Activated CD8-positive, alpha-beta T cell treated with anti-CD3 and anti-CD28 coated beads for 36 hours (primary cell): ENCODE results near the gene PSMD4. TPM values are rescaled to one million over a fixed set of nuclear protein-coding genes. Genes with fewer than 3 reads are reported as not detected.
"Not testable (repeated sequence)": the region's sequence is repeated elsewhere in the genome, so short reads cannot be mapped to it uniquely, and the experiment has no call there.

Experiments
- ATAC-seq: fragments of 200-7000 bp; cut with Tn5 transposase; one replicate; pipeline ENCODE4 v1.10.0; 2021; ENCODE audit warnings: mild to moderate bottlenecking, moderate library complexity
- CTCF ChIA-PET: fragments of 350-600 bp; sonication (Branson Sonifier 250); formaldehyde crosslinking; loops from one replicate; lab custom pipeline; 2021; ENCODE audit warnings: antibody characterized with exemption; lab: Charles Lee
- POLR2A ChIA-PET: fragments of 350-600 bp; sonication (Branson Sonifier 250); formaldehyde crosslinking; loops from one replicate; lab custom pipeline; 2021; ENCODE audit warnings: antibody characterized with exemption; lab: Charles Lee
- DNase-seq: peaks from one replicate; pipeline ENCODE4 v3.0.0-alpha.2; 2020
- H3K27ac Mint-ChIP-seq: one replicate; pipeline ENCODE4 v1.8.0; 2021; ENCODE audit warnings: mild to moderate bottlenecking, mixed read lengths
- H3K27me3 Mint-ChIP-seq: one replicate; pipeline ENCODE4 v1.8.0; 2021; ENCODE audit warnings: mixed read lengths
- H3K36me3 Mint-ChIP-seq: one replicate; pipeline ENCODE4 v1.8.0; 2021; ENCODE audit warnings: low read depth, mixed read lengths
- H3K4me1 Mint-ChIP-seq: one replicate; pipeline ENCODE4 v1.8.0; 2021; ENCODE audit warnings: low read depth, mixed read lengths
- H3K4me3 Mint-ChIP-seq: one replicate; pipeline ENCODE4 v1.8.0; 2021; ENCODE audit warnings: mild to moderate bottlenecking, moderate library complexity, mixed read lengths
- H3K9me3 Mint-ChIP-seq: one replicate; pipeline ENCODE4 v1.8.0; 2021; ENCODE audit warnings: mixed read lengths
- intact Hi-C: fragments of 100-400 bp; cut with micrococcal nuclease; formaldehyde crosslinking; loops from one replicate; pipeline ENCODE4 v1.10.0; 2022
- total RNA-seq, 2 experiments: library from RNA; stranded (reverse); gene quantifications; one replicate each; pipeline ENCODE4 v1.2.3, GENCODE V29; 2021
- TF ChIP-seq, protein P1 (sequence below): fragments of 200-600 bp; IDR thresholded peaks from one replicate; pipeline ENCODE4 v1.8.0; 2022; ENCODE audit warnings: antibody characterized with exemption, mild to moderate bottlenecking

PSMD4 gene
- total RNA-seq, result 100 to 1,000 TPM; 203 to 214 TPM

DNA sequence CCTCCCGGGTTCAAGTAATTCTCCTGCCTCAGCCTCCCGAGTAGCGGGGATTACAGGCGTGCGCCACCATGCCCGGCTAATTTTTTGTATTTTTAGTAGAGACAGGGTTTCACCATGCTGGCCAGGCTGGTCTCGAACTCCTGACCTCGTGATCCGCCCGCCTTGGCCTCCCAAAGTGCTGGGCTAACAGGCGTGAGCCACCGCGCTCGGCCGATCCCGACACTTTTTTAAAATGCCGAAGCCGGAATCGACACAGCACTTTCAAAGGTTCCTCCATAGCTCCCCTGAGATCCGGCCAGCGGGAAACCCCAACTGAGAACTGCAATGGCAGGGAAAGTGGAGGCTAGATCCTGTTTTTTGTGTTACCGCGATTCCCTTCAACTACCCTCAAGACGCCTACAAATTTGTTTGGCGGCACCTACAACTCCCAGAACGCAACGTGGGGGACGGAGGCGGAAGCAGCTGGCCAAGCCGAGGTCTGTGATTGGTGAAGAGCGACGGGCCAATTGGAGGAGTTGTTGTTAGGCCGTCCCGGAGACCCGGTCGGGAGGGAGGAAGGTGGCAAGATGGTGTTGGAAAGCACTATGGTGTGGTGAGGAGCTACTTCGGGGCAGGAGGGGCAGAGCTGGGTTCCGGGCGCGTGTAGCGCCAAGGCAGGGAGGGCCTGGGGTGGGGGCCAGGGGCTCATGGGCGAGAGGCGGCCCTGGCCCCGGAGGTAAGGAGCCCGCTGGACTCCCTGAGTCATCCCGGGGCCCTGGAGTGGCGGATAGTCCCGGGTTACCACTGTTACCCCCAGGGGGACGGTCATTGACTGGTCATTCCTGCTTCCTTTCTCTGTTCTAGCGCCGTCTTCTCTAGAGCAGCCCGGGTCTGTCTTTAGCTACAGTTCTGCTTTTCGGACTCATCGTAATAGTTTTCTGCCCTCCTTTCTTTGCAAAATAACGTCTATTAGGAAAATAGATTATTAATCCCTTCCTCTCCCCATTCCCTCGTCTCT lies at the start of gene PSMD4:
PSMD4 (plus strand) TSS at position 518 of the 997 bp plus-strand sequence; CDS start at position 567, 49 bp downstream.
- POLR2A ChIA-PET, result interaction anchor here (0.6 to 1.9 kb wide), 19 partner anchors 14 to 183 kb away, joined by 3 to 11 read pairs (median 3); partner anchors contain the start of genes PIP5K1A, VPS72 and ZNF687

DNA sequence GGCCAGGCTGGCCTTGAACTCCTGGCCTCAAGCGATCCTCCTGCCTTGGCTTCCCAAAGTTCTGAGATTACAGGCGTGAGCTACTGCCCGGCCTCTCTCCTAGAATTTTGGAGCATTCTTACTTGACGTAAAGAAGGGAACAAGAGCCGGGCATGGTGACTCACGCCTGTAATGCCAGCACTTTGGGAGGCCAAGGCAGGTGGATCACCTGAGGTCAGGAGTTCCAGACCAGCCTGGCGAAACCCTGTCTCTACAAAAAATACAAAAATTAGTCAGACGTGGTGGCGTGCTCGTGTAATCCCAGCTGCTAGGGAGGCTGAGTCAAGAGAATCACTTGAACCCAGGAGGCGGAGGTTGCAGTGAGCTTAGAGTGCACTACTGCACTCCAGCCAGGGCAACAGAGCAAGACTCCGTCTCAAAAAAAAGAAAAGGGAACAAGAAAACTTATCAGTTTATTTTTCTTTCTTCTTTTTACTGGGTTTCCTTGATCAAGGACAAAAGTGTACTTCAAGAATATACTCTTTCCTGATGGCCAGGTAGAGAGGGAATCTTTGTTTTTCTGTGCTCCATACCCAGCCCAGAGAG lies 49.1 kb upstream of the PSMD4 start:
- intact Hi-C loops, H3K4me3 Mint-ChIP-seq, H3K9me3 Mint-ChIP-seq, DNase-seq, H3K27me3 Mint-ChIP-seq, POLR2A ChIA-PET, H3K27ac Mint-ChIP-seq, ATAC-seq: not testable (repeated sequence)
- Mint-ChIP-seq H3K36me3 (peaks cover 33% of the 10 kb centered on the region), H3K4me1 (peaks cover 26% of the 10 kb centered on the region)
- CTCF ChIA-PET, result interaction anchor here (1.0 to 1.3 kb wide), 2 partner anchors 46 to 135 kb away, joined by 3 read pairs; no protein-coding TSS in a partner anchor

More for the DNA sequence above, at the start of gene PSMD4:
- ATAC-seq (peak; percentile 94), DNase-seq (peak; percentile 96)
- peak within 1 kb of the TSS; percentile 83 for H3K4me3 Mint-ChIP-seq
- H3K27ac Mint-ChIP-seq, result peak within 1 kb of the TSS; percentile 88
- H3K27me3 Mint-ChIP-seq, result no peaks in the 10 kb centered on the region
- CTCF ChIA-PET, result interaction anchor here (0.7 to 1.6 kb wide), 7 partner anchors 15 to 248 kb away, joined by 3 to 6 read pairs (median 4); partner anchors contain the start of genes MINDY1, PIP5K1A and VPS72
- peaks cover 18% of the 10 kb centered on the region for H3K36me3 Mint-ChIP-seq
- TF ChIP-seq, protein P1, sequence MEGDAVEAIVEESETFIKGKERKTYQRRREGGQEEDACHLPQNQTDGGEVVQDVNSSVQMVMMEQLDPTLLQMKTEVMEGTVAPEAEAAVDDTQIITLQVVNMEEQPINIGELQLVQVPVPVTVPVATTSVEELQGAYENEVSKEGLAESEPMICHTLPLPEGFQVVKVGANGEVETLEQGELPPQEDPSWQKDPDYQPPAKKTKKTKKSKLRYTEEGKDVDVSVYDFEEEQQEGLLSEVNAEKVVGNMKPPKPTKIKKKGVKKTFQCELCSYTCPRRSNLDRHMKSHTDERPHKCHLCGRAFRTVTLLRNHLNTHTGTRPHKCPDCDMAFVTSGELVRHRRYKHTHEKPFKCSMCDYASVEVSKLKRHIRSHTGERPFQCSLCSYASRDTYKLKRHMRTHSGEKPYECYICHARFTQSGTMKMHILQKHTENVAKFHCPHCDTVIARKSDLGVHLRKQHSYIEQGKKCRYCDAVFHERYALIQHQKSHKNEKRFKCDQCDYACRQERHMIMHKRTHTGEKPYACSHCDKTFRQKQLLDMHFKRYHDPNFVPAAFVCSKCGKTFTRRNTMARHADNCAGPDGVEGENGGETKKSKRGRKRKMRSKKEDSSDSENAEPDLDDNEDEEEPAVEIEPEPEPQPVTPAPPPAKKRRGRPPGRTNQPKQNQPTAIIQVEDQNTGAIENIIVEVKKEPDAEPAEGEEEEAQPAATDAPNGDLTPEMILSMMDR, result no peak
- H3K4me1 Mint-ChIP-seq, result peaks cover 27% of the 10 kb centered on the region
- no peaks in the 10 kb centered on the region for H3K9me3 Mint-ChIP-seq
- intact Hi-C loops, result loop anchor here (5.0 kb wide), 1 partner anchor 57 kb away; the partner anchor contains the start of gene PIP5K1A

DNA sequence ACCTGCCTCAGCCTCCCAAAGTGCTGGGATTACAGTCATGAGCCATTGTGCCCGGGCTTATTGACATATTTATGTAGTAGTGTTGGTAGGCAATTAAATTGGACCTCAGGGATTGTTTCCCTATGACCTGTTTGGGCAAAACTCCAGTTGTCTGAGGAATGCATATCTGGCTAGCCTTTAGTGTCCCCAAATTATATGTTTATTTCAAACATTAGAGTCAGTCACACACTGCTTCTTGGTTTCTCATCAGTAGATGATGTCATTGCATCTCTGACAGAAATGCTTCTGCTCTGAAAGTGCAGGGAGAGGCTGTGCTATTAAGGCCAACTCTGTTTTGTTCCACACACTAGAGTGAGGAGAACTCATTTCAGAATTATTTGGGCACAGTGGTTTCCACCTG lies 43.7 kb upstream of the PSMD4 start:
- ATAC-seq (no peak), DNase-seq (no peak)
- ChIA-PET POLR2A (no interaction called here), CTCF (interaction anchor here (1.3 to 1.6 kb wide), 2 partner anchors 16 to 111 kb away, joined by 3 to 4 read pairs; no protein-coding TSS in a partner anchor)
- TF ChIP-seq, protein P1, result no peak
- intact Hi-C loops, result no loop called here
- H3K27ac Mint-ChIP-seq, result no peak overlapping the region
- peaks cover 22% of the 10 kb centered on the region for H3K4me1 Mint-ChIP-seq
- peaks cover 40% of the 10 kb centered on the region for H3K36me3 Mint-ChIP-seq
- no peaks in the 10 kb centered on the region for H3K27me3 Mint-ChIP-seq
- H3K4me3 Mint-ChIP-seq, result no peak overlapping the region
- no peaks in the 10 kb centered on the region for H3K9me3 Mint-ChIP-seq

DNA sequence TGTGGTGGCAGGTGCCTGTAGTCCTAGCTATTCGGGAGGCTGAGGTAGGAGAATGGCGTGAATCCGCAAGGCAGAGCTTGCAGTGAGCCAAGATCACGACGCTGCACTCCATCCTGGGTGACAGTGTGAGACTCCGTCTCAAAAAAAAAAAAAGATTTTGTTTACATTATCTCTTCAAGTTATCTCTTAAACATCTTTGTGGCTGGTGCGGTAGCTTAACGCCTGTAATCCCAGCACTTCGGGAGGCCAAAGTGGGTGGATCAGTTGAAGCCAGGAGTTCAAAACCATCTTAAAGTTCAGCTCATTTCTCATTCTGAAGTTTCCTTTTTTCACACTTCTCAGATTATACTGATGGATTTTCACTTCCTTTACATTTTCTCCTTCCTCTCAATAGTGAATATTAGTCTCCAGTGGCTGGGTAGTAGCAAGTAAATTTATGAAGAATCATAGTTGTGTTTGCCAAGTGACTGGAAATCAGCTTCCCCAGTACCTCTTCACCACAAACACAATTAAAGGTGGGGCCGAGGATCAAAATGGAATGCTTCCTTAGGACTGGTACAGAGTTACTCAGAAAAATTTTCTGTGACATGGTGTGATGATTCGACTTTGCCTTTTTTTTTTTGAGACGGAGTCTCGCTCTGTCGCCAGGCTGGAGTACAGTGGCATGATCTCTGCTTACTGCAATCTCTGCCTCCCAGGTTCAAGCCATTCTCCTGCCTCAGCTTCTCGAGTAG lies 42.4 kb upstream of the PSMD4 start:
- Mint-ChIP-seq H3K36me3 (peaks cover 36% of the 10 kb centered on the region), H3K27ac (peak overlapping the region; percentile 17), H3K4me3 (no peak overlapping the region), H3K9me3 (no peaks in the 10 kb centered on the region), H3K4me1 (peaks cover 24% of the 10 kb centered on the region), H3K27me3 (no peaks in the 10 kb centered on the region)
- ChIA-PET CTCF (interaction anchor here (0.6 to 1.6 kb wide), 5 partner anchors 15 to 112 kb away, joined by 3 to 4 read pairs (median 3); no protein-coding TSS in a partner anchor), POLR2A (interaction anchor here (0.6 to 1.8 kb wide), 4 partner anchors 9 to 111 kb away, joined by 3 to 6 read pairs (median 4); partner anchors contain the start of gene PIP5K1A)
- intact Hi-C loops, result no loop called here
- DNase-seq, result peak; percentile 18
- no peak for ATAC-seq
- TF ChIP-seq, protein P1, result no peak
